Measurements from ENCODE around the gene CRTAP.
"Not testable (repeated sequence)": the region's sequence is repeated elsewhere in the genome, so short reads cannot be mapped to it uniquely, and the experiment has no call there.

Gene CRTAP

GRCh38 chr3:33139006-33139623, 25.3 kb downstream of the CRTAP start:
- DNase-seq (ENCODE audit: low read depth in 3 of 3, low spot score in 1 of 3) = not testable (repeated sequence)

GRCh38 chr3:33139996-33140395, 26.2 kb downstream of the CRTAP start:
- DNase-seq (ENCODE audit: low read depth in 3 of 3, low spot score in 1 of 3) = no peak

- DNase-seq (ENCODE audit: low read depth in 3 of 3, low spot score in 1 of 3) = no peak
These were observed 27.2 kb downstream of the CRTAP start for GRCh38 chr3:33141006-33141405.

GRCh38 chr3:33144433-33144832, 30.6 kb downstream of the CRTAP start:
- DNase-seq (ENCODE audit: low read depth in 3 of 3, low spot score in 1 of 3) = peak in 1 of 3 donors; percentile 8

GRCh38 chr3:33145221-33145900, 31.5 kb downstream of the CRTAP start:
- DNase-seq (ENCODE audit: low read depth in 3 of 3, low spot score in 1 of 3) = no peak

GRCh38 chr3:33145901-33146580, 32.2 kb downstream of the CRTAP start:
- no peak for DNase-seq (ENCODE audit: low read depth in 3 of 3, low spot score in 1 of 3)

- DNase-seq (ENCODE audit: low read depth in 3 of 3, low spot score in 1 of 3) = no peak
These were observed 33.1 kb downstream of the CRTAP start for GRCh38 chr3:33146791-33147445.

GRCh38 chr3:33149342-33149741, 35.5 kb downstream of the CRTAP start:
- no peak for DNase-seq (ENCODE audit: low read depth in 3 of 3, low spot score in 1 of 3)

- DNase-seq (ENCODE audit: low read depth in 3 of 3, low spot score in 1 of 3) = no peak
These were observed 38.8 kb downstream of the CRTAP start for GRCh38 chr3:33152363-33153360.

- no peak for DNase-seq (ENCODE audit: low read depth in 3 of 3, low spot score in 1 of 3)
These were observed 40.0 kb downstream of the CRTAP start for GRCh38 chr3:33153782-33154181.

GRCh38 chr3:33155301-33155700, 41.5 kb downstream of the CRTAP start:
- no peak for DNase-seq (ENCODE audit: low read depth in 3 of 3, low spot score in 1 of 3)

GRCh38 chr3:33159234-33159633, 45.4 kb downstream of the CRTAP start:
- DNase-seq (ENCODE audit: low read depth in 3 of 3, low spot score in 1 of 3) = no peak

GRCh38 chr3:33159981-33160380, 46.2 kb downstream of the CRTAP start:
- DNase-seq (ENCODE audit: low read depth in 3 of 3, low spot score in 1 of 3) = no peak

- not testable (repeated sequence) for DNase-seq (ENCODE audit: low read depth in 3 of 3, low spot score in 1 of 3)
These were observed 48.8 kb downstream of the CRTAP start for GRCh38 chr3:33162621-33163020.

GRCh38 chr3:33165372-33165771, 51.6 kb downstream of the CRTAP start:
- DNase-seq (ENCODE audit: low read depth in 3 of 3, low spot score in 1 of 3) = no peak

- no peak for DNase-seq (ENCODE audit: low read depth in 3 of 3, low spot score in 1 of 3)
These were observed 52.3 kb downstream of the CRTAP start for GRCh38 chr3:33166095-33166494.

GRCh38 chr3:33167284-33167683, 53.5 kb downstream of the CRTAP start:
- DNase-seq (ENCODE audit: low read depth in 3 of 3, low spot score in 1 of 3) = no peak

GRCh38 chr3:33167716-33168336, 54.0 kb downstream of the CRTAP start:
- DNase-seq (ENCODE audit: low read depth in 3 of 3, low spot score in 1 of 3) = no peak

- no peak for DNase-seq (ENCODE audit: low read depth in 3 of 3, low spot score in 1 of 3)
These were observed 56.7 kb downstream of the CRTAP start for GRCh38 chr3:33170531-33170930.

GRCh38 chr3:33171580-33171979, 57.8 kb downstream of the CRTAP start:
- no peak for DNase-seq (ENCODE audit: low read depth in 3 of 3, low spot score in 1 of 3)

Data from stimulated activated CD4-positive, alpha-beta T cell treated with anti-CD3 and anti-CD28 coated beads, TNF-alpha, amount 100 ng/mL, for 1 hour (primary cell).